Lower leg skin (tissue), 4 donors: ENCODE data around the gene PRCP. TPM values are rescaled to one million over a fixed set of nuclear protein-coding genes. Genes with fewer than 3 reads are reported as not detected.

Experiments
- DNase-seq, 2 donors: peaks; one replicate each; pipeline ENCODE4 v3.0.0-alpha.2; 2019; ENCODE audit warnings: low spot score in 2 of 2
- H3K4me3 ChIP-seq: fragments of 200-600 bp; sonication (generic); 2 replicates; pipeline ENCODE4 v1.5.1; 2017; ENCODE audit warnings: mild to moderate bottlenecking, low read depth; ENCODE audit not compliant: poor library complexity, severe bottlenecking
- CTCF ChIP-seq, 3 donors: fragments of 450-650 bp; IDR thresholded peaks; one replicate each; pipeline ENCODE4 v1.5.1; 2016; ENCODE audit warnings: antibody characterized with exemption in 3 of 3, mild to moderate bottlenecking in 3 of 3, moderate library complexity in 2 of 3
- POLR2A ChIP-seq, 2 donors: fragments of 450-650 bp; IDR thresholded peaks; one replicate each; pipeline ENCODE4 v1.6.1; 2016 to 2017; ENCODE audit warnings: antibody characterized with exemption in 2 of 2, mild to moderate bottlenecking in 1 of 2, moderate library complexity in 1 of 2
- WGBS, 2 donors: methylation state at CpG; one replicate each; pipeline ENCODE4 v1.1.5; 2018; 5-methylcytosine and 5-hydroxymethylcytosine counted together
- intact Hi-C: fragments of 100-400 bp; cut with DNase I; formaldehyde crosslinking; loops from one replicate; pipeline ENCODE4 v1.15.0; 2023; ENCODE audit warnings: low total_unique reads
- total RNA-seq, 4 donors: library from RNA; depleted of rRNA; stranded (reverse); fragments of >200 nt; gene quantifications; one replicate each; pipeline ENCODE4 v1.1.0, GENCODE V29; 2016

Gene PRCP
- total RNA-seq, 4 donors from 2014 or later = 31.5 to 56.8 (median 53.8) TPM

GRCh38 chr11:82826526-82826925 lies 73.7 kb downstream of the PRCP start:
- intact Hi-C loops = no loop called here
- no peak for DNase-seq
- H3K4me3 ChIP-seq = no peak overlapping the region
- no peak for TF ChIP-seq CTCF (IDR thresholded peaks at IDR 0.05)
- TF ChIP-seq POLR2A (IDR thresholded peaks at IDR 0.05) = no peak

DNA sequence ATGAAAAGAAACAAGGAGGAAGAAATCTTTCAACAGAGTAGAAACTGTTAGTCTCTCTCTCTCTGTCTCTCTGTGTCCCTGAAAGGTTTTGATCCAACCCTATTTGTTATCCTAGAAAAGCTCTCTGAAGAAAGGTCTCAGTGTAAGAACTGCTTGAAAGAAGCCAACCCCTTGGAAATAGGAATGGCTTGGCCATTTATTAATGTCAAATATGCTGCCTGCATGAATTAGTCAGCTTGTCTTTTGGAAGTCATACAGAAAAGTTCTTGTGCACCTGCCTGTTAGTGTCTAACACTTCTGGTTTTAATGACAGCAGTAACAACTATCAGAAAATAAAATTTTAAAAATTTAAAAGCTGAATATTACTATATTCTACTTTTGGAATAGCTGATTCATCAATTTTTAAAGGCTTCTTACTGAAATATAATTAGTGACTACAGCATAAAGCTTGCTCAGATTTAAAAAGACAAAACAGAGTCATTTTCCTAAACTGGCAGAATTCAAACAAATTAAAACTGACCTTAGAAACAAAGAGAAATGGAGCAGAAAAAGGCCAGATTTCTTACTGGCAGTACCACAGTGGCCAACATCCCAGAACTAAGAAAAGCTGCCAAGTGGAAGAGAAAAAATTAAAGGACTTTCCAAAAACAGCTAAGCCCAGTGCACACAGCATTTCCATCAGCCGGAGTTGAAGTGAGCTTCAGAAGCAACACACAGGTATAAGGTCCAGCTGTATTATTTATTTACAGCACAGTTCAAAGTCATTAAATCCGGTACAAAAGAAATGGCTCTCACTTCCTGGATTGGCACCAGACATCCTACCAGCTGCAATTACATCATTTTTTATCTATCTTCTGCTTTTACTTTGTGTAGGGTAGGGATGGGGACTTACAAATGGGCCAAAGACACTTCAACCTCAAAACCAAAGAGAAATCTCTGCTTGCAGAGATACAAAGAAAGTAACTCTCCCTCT lies 76.3 kb downstream of the PRCP start:
- no peak for DNase-seq
- WGBS, 2 donors = 23 to 42% methylated on average over 2 of the region's 2 CpGs
- TF ChIP-seq CTCF (IDR thresholded peaks at IDR 0.05) (no peak), POLR2A (IDR thresholded peaks at IDR 0.05) (no peak)
- H3K4me3 ChIP-seq = no peak overlapping the region
- intact Hi-C loops = no loop called here

GRCh38 chr11:82818409-82819043 lies 81.7 kb downstream of the PRCP start:
- intact Hi-C loops = no loop called here
- TF ChIP-seq POLR2A (IDR thresholded peaks at IDR 0.05) (no peak), CTCF (IDR thresholded peaks at IDR 0.05) (no peak)
- DNase-seq = no peak
- H3K4me3 ChIP-seq = no peak overlapping the region
- 78 to 84% methylated on average over 10 of the region's 10 CpGs for WGBS, 2 donors

- H3K4me3 ChIP-seq = no peak overlapping the region
- intact Hi-C loops = no loop called here
- DNase-seq = no peak
- TF ChIP-seq CTCF (IDR thresholded peaks at IDR 0.05) (no peak), POLR2A (IDR thresholded peaks at IDR 0.05) (no peak)
- WGBS, 2 donors = 55 to 65% methylated on average over 2 of the region's 2 CpGs
Observed at GRCh38 chr11:82815406-82815805, 84.8 kb downstream of the PRCP start.

GRCh38 chr11:82814379-82814778 lies 85.9 kb downstream of the PRCP start:
- TF ChIP-seq POLR2A (IDR thresholded peaks at IDR 0.05) (no peak), CTCF (IDR thresholded peaks at IDR 0.05) (no peak)
- WGBS, 2 donors = 76 to 81% methylated on average over 4 of the region's 4 CpGs
- no peak for DNase-seq
- intact Hi-C loops = no loop called here
- H3K4me3 ChIP-seq = no peak overlapping the region
